ENCODE measurements around the gene CEACAM7.
"Not testable (repeated sequence)": the region's sequence is repeated elsewhere in the genome, so short reads cannot be mapped to it uniquely, and the experiment has no call there.

CEACAM7 gene

DNA sequence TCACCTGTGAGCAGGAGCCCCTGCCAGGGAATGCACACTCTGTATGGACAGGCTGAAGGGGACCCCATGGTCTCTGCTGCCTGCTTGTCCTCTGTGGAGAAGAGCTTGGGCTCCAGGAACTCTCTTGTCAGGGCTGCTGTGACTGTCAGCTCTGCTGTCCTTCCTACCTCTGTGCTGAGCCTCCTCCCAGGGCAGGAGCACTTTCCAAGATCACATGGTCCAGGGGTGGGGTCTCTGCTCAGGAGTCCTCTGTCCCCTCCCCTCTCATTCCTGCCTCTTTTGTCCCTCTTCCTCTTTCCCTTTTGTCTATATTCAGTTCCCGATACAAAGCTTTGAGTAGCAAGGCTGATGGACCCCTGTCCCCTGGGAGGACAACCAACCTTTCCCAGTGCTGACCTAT is at the start of gene CEACAM7:
CEACAM7 (minus strand) TSS at position 173 of the 400 bp plus-strand sequence; CDS start at position 68, 105 bp downstream.
- no peak for DNase-seq

DNA sequence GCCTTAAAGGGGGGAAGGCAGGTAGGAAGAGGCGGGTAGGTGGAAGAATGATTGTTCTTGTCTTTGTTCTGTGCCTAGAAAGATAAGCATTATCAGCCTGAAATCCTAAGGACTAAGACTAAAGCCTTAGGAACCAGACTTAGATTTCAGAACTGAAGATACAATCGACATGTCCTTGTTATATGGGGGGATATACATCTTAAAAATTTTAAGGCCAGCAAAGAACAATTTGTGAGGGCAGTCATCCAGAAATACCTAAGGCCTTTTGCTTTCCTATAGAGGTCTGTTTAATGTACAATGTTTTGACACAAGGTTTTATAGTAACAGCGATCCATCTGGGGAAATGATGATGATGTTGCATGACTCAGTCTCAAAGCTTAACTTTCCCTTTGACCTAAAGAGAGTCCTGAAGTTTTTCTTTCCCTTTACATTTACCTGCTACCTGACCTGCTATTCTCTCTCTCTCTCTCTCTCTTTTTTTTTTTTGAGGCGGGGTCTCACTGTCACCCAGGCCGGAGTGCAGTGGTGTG is 47.1 kb upstream of the CEACAM7 start:
- no peak for DNase-seq

DNA sequence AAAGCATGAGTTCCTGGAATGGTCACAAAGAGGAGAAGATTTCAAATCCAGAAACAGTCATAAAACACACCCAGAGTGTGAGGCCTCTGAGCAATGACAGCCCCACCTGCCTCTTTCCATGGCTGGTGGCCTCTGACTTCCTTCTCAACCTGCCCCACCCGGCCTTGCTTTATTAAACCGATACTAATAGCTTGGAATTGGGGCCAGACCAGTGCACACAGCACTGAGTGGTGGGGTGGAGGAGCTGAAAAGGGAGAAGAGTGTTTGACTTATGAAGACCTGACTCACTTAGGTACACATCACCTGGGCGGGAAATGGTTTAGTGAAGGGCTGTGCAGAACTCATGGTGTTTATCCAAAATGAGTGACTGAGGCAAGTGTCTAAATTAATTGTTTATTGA is 46.5 kb upstream of the CEACAM7 start:
- no peak for DNase-seq

DNA sequence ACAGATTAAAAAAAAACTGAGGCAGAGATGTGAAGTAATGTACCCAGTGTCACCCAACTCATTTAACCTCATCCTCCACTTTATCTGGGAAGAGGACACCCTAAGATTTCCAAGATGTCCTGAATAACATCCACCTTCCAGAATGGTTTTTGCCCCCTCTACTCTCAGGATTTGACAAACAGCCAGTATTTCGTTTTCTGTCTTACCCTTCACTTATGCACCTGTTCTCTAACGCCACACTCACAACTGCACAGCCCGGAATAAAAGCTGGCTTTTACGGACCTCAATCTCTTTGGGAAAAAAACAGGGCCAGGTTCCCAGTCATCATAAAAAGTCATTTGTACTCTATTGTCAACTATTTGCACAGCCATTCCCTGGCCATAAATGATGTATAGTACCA is 46.1 kb upstream of the CEACAM7 start:
- no peak for DNase-seq

DNA sequence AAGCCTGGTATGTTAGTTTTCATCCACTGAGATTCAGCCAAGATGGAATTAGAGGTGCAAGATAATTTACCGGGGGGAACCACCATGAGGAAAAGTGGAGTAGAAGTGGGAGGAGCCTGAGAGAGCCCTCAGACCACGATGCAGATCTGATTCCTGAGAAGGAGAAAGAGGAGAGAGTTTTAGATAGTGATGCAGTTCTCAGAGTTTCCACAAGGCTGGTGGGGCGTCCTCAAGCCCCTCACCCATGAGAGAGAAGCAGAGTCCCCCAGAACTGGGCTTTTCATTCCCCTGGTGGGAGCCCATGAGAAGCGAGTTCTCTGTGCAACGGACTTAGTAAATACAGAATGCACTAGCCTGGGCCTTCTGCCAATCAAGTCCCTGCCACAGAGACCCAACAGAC is 38.4 kb upstream of the CEACAM7 start:
- DNase-seq = no peak

DNA sequence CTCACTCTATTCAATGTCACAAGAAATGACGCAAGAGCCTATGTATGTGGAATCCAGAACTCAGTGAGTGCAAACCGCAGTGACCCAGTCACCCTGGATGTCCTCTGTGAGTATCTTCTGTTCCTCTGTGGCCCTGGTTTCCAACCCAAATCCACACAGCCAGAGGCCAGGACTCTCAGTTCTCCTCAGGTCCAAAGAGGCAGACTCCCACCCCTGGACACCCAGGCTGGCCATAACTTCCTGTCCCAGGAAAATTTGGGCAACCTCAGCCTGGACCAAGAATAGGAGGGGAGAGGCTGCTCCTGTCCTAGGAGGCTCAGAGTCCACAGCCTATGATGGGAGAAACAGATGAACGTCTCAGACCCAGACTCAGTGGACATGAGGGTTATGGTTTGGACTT is 32.0 kb upstream of the CEACAM7 start:
- DNase-seq = no peak

DNA sequence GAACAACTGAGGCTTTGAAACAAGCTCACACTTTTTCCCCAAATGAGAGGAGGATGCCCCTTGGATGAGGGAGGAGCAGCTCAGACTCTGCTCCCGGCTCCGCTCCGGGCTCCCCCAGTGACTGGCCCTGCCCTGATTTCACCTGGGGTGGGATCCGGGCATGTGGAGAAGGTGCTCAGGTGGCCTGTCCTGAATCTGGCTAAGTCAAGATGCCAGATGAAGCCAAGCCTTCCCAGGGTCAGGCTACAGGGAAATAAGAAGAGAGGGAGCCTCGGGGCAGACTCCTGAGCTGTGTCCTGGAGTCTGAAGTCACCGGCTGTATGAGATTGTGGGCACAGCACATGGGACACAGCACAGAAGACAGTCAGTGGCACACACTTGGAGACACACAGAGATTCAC is 30.7 kb upstream of the CEACAM7 start:
- no peak for DNase-seq

DNA sequence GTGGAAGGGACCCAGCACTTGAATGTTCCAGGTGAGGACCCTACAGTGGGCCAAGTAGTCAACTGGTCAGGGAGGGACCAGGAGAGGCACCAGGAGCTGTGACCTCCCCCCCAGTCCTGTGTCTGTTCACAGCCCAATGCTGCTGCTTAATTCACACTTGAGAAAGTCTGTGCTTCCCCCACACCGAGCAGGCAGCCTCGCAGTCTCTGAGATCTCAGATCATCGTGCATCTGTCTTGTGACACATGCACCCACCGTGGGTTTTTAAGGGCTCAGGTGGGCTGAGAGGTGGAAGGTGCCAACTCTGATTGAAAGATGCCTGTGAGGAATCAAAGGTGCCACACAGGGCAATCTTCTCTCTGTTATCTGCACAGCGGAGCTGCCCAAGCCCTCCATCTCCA is 26.5 kb upstream of the CEACAM7 start:
- no peak for DNase-seq

DNA sequence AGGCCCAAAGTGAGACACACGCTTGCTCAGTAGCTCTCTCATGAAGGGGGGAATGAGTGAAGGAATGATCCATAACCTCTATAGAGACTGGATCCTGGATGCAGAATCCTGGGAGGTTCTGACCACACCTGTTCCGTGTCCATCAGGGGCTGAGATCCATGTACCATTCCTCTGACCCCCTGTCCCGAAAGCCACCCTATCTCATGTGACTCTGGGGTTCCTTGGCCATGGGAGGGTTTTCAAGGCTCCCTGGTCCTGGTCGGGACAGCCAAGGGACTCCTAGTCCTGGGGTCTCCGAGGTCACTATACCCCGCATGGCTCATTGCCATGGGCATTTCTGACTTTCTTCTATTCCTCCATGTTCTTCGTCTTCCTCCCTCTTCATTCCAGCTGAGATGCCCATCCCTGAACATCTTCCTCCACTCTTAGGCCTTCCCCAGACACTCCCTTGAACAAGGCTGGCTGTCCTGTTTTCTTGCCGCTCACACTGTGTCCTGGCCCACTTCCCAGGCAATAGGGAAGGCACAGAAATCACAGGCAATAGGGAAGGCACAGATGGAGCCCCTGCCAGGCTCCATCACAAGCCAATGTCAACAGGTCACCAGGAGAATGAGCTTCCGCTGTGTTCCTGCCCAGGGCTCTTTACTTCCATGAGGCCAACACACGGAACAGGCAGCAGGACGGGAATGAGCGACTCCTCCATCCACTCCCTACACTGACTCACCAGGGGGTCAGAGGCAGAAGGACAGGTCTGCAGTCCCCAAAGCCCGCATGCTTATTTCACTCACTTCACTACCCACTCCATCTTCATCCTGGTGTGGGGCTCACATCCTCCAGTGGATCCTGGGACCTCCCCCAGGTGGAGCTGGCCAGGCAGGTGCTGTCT is 23.5 kb upstream of the CEACAM7 start:
- no peak for DNase-seq

DNA sequence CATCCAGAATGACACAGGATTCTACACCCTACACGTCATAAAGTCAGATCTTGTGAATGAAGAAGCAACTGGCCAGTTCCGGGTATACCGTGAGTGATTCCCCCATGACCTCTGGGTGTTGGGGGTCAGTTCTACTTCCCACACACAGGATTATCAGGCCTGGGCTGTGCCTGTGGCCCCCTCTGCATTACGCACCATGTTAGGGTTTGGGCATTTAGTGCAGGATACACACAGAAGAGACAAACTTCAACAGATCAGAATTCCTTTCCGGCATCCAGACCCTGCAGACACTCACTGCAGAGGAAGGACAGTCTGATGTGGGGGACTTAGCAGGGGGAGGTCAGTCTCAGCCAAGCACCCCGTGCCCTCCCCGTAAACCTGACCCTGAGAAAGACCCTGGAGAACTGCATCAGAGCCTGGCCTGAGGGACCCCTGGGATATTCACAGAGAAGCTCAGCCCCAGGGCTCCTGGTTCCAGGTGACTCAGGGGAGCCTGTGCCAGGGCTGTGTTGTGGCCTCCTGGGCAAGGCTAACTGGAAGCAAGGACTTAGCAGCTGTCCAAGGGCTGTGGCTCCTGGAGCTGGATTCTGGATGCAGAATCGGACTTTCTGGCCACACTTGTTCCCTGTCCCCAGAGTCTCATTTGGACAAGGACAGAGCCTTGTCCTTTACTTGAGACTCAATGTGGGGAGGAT is 22.0 kb upstream of the CEACAM7 start:
- DNase-seq = no peak

DNA sequence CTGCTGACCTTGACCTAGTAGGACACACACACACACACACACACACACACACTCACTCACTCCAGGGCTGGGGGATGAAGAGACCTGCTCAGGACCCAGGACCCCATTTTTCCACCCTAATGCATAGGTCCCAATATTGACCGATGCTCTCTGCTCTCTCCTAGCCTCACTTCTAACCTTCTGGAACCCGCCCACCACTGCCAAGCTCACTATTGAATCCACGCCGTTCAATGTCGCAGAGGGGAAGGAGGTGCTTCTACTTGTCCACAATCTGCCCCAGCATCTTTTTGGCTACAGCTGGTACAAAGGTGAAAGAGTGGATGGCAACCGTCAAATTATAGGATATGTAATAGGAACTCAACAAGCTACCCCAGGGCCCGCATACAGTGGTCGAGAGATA is 21.4 kb upstream of the CEACAM7 start:
- DNase-seq = not testable (repeated sequence)

DNA sequence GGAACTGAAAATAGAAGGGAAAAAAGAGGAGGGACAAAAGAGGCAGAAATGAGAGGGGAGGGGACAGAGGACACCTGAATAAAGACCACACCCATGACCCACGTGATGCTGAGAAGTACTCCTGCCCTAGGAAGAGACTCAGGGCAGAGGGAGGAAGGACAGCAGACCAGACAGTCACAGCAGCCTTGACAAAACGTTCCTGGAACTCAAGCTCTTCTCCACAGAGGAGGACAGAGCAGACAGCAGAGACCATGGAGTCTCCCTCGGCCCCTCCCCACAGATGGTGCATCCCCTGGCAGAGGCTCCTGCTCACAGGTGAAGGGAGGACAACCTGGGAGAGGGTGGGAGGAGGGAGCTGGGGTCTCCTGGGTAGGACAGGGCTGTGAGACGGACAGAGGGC is 20.4 kb upstream of the CEACAM7 start, which contains the start of gene CEACAM5:
CEACAM5 (plus strand) TSS at position 146 of the 400 bp plus-strand sequence; CDS start at position 252, 106 bp downstream.
- DNase-seq = no peak

DNA sequence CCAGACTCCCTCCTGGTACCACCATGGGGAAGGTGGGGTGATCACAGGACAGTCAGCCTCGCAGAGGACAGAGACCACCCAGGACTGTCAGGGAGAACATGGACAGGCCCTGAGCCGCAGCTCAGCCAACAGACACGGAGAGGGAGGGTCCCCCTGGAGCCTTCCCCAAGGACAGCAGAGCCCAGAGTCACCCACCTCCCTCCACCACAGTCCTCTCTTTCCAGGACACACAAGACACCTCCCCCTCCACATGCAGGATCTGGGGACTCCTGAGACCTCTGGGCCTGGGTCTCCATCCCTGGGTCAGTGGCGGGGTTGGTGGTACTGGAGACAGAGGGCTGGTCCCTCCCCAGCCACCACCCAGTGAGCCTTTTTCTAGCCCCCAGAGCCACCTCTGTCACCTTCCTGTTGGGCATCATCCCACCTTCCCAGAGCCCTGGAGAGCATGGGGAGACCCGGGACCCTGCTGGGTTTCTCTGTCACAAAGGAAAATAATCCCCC is 19.9 kb upstream of the CEACAM7 start:
- DNase-seq = no peak

DNA sequence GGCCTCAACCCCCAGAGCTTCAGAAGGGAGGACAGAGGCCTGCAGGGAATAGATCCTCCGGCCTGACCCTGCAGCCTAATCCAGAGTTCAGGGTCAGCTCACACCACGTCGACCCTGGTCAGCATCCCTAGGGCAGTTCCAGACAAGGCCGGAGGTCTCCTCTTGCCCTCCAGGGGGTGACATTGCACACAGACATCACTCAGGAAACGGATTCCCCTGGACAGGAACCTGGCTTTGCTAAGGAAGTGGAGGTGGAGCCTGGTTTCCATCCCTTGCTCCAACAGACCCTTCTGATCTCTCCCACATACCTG is 19.4 kb upstream of the CEACAM7 start:
- no peak for DNase-seq

DNA sequence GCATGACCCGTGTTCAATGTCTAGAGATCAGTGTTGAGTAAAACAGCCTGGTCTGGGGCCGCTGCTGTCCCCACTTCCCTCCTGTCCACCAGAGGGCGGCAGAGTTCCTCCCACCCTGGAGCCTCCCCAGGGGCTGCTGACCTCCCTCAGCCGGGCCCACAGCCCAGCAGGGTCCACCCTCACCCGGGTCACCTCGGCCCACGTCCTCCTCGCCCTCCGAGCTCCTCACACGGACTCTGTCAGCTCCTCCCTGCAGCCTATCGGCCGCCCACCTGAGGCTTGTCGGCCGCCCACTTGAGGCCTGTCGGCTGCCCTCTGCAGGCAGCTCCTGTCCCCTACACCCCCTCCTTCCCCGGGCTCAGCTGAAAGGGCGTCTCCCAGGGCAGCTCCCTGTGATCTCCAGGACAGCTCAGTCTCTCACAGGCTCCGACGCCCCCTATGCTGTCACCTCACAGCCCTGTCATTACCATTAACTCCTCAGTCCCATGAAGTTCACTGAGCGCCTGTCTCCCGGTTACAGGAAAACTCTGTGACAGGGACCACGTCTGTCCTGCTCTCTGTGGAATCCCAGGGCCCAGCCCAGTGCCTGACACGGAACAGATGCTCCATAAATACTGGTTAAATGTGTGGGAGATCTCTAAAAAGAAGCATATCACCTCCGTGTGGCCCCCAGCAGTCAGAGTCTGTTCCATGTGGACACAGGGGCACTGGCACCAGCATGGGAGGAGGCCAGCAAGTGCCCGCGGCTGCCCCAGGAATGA is 18.9 kb upstream of the CEACAM7 start:
- peak; percentile 64 for DNase-seq

DNA sequence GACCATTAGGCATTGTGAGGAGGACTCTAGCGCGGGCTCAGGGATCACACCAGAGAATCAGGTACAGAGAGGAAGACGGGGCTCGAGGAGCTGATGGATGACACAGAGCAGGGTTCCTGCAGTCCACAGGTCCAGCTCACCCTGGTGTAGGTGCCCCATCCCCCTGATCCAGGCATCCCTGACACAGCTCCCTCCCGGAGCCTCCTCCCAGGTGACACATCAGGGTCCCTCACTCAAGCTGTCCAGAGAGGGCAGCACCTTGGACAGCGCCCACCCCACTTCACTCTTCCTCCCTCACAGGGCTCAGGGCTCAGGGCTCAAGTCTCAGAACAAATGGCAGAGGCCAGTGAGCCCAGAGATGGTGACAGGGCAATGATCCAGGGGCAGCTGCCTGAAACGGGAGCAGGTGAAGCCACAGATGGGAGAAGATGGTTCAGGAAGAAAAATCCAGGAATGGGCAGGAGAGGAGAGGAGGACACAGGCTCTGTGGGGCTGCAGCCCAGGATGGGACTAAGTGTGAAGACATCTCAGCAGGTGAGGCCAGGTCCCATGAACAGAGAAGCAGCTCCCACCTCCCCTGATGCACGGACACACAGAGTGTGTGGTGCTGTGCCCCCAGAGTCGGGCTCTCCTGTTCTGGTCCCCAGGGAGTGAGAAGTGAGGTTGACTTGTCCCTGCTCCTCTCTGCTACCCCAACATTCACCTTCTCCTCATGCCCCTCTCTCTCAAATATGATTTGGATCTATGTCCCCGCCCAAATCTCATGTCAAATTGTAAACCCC is 17.5 kb upstream of the CEACAM7 start:
- peak; percentile 19 for DNase-seq

DNA sequence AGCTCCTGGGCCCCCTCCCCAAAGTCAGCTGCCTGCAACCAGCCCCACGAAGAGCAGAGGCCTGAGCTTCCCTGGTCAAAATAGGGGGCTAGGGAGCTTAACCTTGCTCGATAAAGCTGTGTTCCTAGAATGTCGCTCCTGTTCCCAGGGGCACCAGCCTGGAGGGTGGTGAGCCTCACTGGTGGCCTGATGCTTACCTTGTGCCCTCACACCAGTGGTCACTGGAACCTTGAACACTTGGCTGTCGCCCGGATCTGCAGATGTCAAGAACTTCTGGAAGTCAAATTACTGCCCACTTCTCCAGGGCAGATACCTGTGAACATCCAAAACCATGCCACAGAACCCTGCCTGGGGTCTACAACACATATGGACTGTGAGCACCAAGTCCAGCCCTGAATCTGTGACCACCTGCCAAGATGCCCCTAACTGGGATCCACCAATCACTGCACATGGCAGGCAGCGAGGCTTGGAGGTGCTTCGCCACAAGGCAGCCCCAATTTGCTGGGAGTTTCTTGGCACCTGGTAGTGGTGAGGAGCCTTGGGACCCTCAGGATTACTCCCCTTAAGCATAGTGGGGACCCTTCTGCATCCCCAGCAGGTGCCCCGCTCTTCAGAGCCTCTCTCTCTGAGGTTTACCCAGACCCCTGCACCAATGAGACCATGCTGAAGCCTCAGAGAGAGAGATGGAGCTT is 15.7 kb upstream of the CEACAM7 start:
- DNase-seq = no peak

DNA sequence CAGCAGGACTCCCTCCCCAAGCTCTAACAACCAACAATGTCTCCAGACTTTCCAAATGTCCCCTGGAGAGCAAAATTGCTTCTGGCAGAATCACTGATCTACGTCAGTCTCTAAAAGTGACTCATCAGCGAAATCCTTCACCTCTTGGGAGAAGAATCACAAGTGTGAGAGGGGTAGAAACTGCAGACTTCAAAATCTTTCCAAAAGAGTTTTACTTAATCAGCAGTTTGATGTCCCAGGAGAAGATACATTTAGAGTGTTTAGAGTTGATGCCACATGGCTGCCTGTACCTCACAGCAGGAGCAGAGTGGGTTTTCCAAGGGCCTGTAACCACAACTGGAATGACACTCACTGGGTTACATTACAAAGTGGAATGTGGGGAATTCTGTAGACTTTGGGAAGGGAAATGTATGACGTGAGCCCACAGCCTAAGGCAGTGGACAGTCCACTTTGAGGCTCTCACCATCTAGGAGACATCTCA is 14.1 kb upstream of the CEACAM7 start:
- no peak for DNase-seq

DNA sequence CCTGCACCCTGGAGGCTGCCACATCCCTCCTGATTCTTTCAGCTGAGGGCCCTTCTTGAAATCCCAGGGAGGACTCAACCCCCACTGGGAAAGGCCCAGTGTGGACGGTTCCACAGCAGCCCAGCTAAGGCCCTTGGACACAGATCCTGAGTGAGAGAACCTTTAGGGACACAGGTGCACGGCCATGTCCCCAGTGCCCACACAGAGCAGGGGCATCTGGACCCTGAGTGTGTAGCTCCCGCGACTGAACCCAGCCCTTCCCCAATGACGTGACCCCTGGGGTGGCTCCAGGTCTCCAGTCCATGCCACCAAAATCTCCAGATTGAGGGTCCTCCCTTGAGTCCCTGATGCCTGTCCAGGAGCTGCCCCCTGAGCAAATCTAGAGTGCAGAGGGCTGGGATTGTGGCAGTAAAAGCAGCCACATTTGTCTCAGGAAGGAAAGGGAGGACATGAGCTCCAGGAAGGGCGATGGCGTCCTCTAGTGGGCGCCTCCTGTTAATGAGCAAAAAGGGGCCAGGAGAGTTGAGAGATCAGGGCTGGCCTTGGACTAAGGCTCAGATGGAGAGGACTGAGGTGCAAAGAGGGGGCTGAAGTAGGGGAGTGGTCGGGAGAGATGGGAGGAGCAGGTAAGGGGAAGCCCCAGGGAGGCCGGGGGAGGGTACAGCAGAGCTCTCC is 13.5 kb upstream of the CEACAM7 start:
- no peak for DNase-seq

DNA sequence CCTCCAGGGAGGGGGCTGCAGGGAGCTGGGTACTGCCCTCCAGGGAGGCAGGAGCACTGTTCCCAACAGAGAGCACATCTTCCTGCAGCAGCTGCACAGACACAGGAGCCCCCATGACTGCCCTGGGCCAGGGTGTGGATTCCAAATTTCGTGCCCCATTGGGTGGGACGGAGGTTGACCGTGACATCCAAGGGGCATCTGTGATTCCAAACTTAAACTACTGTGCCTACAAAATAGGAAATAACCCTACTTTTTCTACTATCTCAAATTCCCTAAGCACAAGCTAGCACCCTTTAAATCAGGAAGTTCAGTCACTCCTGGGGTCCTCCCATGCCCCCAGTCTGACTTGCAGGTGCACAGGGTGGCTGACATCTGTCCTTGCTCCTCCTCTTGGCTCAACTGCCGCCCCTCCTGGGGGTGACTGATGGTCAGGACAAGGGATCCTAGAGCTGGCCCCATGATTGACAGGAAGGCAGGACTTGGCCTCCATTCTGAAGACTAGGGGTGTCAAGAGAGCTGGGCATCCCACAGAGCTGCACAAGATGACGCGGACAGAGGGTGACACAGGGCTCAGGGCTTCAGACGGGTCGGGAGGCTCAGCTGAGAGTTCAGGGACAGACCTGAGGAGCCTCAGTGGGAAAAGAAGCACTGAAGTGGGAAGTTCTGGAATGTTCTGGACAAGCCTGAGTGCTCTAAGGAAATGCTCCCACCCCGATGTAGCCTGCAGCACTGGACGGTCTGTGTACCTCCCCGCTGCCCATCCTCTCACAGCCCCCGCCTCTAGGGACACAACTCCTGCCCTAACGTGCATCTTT is 12.5 kb upstream of the CEACAM7 start:
- no peak for DNase-seq
